ENCODE measurements around the gene PTPRD.

Gene PTPRD

DNA sequence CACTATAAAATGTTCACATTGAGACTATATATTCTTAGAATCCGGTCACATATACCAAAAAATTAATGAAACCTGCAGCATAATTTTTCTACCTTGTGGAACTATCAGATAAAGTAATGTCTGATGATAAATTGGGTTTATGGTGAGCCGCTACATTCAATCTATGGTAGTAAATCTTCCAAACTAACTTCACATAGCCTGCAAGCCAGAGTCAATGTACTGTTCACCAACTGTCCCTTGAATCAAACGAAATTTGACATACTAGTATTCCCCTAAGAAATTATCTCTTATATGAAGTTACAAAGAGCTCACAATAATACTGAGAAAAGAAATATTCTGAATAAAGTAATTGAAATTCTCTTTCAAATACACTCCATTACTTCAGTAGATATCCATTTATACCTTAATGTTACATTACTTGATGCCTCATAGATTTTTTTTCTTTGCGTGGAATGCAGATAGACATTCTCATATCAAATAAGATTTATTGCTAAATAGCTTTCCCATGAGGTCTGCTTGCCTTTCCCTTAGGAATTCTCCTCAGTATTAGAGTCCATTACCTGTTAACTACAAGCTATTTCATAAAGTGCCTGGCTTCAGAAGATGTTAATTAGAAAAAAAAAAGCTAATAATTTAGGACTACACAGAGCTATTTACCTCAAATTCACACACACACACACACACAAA lies 169.5 kb downstream of the PTPRD start:
- H3K4me3 ChIP-seq (ENCODE audit: low read depth, low read length), result no peak overlapping the region
- TF ChIP-seq, protein P1, sequence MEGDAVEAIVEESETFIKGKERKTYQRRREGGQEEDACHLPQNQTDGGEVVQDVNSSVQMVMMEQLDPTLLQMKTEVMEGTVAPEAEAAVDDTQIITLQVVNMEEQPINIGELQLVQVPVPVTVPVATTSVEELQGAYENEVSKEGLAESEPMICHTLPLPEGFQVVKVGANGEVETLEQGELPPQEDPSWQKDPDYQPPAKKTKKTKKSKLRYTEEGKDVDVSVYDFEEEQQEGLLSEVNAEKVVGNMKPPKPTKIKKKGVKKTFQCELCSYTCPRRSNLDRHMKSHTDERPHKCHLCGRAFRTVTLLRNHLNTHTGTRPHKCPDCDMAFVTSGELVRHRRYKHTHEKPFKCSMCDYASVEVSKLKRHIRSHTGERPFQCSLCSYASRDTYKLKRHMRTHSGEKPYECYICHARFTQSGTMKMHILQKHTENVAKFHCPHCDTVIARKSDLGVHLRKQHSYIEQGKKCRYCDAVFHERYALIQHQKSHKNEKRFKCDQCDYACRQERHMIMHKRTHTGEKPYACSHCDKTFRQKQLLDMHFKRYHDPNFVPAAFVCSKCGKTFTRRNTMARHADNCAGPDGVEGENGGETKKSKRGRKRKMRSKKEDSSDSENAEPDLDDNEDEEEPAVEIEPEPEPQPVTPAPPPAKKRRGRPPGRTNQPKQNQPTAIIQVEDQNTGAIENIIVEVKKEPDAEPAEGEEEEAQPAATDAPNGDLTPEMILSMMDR (conservative IDR thresholded peaks at IDR 0.05; ENCODE audit: low read depth, low read length), result no peak
- DNase-seq (ENCODE audit: low read depth), result no peak

DNA sequence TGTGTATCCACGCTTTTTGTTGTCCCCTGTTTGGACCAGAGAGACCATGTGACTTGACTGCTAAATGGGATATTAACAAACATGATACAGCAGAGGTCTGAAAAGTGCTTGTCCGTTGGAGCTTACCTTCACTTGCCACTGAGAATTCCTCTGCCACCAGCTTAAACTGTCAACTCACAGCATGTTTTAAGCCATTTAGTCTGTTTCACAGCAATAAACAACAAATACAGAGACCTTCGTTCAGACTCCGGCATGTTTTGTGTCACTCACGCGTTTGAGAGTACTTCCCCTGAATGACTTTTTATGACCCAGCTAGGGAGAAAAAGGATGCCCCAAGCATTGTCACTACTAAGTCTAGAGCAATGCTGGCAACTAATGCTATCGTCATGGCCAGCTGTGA lies 173.8 kb downstream of the PTPRD start:
- DNase-seq (ENCODE audit: low read depth), result no peak
- no peak overlapping the region for H3K4me3 ChIP-seq (ENCODE audit: low read depth, low read length)
- TF ChIP-seq, protein P1 (conservative IDR thresholded peaks at IDR 0.05; ENCODE audit: low read depth, low read length), result no peak

DNA sequence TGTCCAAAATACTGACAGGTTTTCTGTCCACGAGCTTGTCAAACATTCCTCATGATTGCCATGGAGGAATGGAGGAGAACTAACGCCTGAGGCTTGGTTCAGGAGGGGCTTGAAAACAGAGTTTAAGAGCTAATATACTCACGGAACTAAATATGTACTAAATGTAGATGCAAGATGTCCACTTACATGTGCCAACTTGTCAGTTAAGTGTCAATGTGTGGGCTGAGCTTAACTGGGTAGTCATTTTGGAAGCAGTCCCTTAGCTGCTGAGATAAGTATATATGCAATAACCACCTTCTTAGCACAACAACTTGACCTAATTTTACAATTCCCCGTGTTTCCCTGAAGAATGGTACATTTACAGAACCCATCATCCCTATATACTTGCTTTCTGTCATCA lies 176.0 kb downstream of the PTPRD start:
- no peak overlapping the region for H3K4me3 ChIP-seq (ENCODE audit: low read depth, low read length)
- no peak for DNase-seq (ENCODE audit: low read depth)
- TF ChIP-seq, protein P1 (conservative IDR thresholded peaks at IDR 0.05; ENCODE audit: low read depth, low read length), result no peak

DNA sequence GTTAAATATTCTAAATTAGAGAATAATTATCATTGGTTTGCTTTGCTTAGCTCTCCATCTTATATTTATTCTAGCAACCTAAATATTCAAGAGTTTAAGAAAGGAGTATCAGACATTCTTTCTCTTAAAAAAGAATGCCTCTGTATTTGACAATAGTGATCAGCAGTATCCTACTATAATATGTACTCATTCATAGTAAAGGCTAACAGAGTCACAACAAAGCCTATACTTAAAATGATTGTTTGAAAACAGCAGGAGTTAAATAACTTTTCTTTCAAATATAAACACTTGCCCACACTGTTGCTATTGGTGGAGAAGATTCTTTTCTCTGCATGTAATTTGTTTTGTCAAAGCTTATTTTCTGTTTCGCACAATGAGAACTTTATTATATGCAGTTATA lies 178.4 kb downstream of the PTPRD start:
- no peak for DNase-seq (ENCODE audit: low read depth)

DNA sequence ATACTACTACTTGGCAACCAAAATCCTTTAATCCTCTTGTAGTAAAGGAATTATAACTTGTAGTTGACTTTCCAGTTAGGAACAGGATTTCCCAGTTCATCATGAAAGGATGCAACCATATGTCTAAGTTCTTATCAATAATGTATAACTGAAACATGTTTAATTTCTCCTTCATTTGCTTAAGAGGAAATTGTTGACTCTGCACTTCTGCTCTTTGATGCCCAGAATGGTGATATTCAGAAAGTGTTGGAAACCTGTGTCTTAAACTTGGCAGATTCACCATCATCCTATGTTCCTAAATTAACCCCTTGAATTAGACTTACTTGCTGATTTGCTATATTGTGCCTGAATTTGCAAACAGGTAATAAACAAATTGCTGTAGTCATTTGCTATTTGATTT lies 201.5 kb downstream of the PTPRD start:
- H3K4me3 ChIP-seq (ENCODE audit: low read depth, low read length), result no peak overlapping the region
- no peak for DNase-seq (ENCODE audit: low read depth)
- TF ChIP-seq, protein P1 (conservative IDR thresholded peaks at IDR 0.05; ENCODE audit: low read depth, low read length), result no peak

More for the DNA sequence above, 178.4 kb downstream of the PTPRD start:
- TF ChIP-seq, protein P1 (conservative IDR thresholded peaks at IDR 0.05; ENCODE audit: low read depth, low read length), result no peak
- no peak overlapping the region for H3K4me3 ChIP-seq (ENCODE audit: low read depth, low read length)

DNA sequence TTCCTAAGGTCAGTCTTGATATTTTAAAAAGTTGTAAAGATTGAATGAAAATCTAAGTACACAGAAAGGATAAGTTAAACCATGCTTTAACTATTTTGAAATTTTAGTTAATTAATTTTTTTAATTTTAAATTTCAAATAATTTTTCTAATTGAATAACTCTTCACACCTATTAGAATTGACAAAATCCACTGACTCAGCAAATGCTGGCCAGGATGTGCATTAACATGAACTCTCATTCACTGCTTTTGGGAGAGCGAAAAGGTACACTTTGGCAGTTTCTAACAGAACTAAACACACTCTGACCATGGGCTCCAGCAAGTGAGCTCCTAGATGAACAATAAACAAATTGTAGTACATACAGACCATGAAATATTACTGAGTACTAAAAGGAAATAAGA lies 209.5 kb downstream of the PTPRD start:
- TF ChIP-seq, protein P1 (conservative IDR thresholded peaks at IDR 0.05; ENCODE audit: low read depth, low read length), result no peak
- no peak overlapping the region for H3K4me3 ChIP-seq (ENCODE audit: low read depth, low read length)
- no peak for DNase-seq (ENCODE audit: low read depth)

DNA sequence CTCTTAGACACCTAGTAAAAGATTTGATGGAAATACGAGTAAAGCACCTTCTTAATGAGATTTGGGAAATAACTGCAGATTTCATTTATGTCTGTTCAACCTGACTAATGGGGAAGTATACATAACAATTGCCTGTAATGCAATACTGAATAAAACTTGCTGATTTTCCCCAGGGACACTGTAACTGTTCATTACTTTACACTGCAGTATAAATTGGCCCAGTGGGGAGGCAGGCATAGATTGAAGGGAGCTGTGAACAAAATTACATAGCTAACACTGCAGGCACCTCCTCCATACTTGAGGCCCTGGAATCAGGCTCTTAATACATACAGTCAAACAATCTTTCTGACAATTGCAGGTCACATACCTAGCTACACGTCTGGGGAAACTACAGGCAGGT lies 216.2 kb downstream of the PTPRD start:
- TF ChIP-seq, protein P1 (conservative IDR thresholded peaks at IDR 0.05; ENCODE audit: low read depth, low read length), result no peak
- no peak for DNase-seq (ENCODE audit: low read depth)
- H3K4me3 ChIP-seq (ENCODE audit: low read depth, low read length), result no peak overlapping the region

Data from choroid plexus epithelial cell (primary cell).